ENCODE measurements around the gene CLEC2L.

DNA sequence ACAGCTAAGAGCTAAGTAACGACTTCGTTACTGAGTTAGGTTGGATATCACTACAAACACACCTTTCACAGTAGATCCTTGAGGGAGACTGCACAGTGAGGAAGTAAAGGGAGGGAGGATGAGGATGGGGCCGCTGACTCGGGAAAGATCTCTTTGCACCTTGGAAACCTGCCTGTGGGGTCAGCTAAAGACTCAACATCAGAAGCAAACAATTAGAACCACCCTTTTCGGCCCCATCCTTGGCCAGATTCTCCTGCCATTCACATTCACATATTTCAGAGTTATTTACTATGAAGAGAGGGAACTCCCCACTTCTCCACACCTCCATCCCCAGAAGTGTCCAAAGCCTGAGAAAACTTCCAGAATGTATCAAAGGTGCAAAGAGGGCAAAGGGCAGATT, 47.1 kb downstream of the CLEC2L start:
- TF ChIP-seq, protein P1, sequence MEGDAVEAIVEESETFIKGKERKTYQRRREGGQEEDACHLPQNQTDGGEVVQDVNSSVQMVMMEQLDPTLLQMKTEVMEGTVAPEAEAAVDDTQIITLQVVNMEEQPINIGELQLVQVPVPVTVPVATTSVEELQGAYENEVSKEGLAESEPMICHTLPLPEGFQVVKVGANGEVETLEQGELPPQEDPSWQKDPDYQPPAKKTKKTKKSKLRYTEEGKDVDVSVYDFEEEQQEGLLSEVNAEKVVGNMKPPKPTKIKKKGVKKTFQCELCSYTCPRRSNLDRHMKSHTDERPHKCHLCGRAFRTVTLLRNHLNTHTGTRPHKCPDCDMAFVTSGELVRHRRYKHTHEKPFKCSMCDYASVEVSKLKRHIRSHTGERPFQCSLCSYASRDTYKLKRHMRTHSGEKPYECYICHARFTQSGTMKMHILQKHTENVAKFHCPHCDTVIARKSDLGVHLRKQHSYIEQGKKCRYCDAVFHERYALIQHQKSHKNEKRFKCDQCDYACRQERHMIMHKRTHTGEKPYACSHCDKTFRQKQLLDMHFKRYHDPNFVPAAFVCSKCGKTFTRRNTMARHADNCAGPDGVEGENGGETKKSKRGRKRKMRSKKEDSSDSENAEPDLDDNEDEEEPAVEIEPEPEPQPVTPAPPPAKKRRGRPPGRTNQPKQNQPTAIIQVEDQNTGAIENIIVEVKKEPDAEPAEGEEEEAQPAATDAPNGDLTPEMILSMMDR (IDR thresholded peaks at IDR 0.05): no peak
- no peak for TF ChIP-seq POLR2A (IDR thresholded peaks at IDR 0.05)
